Measurements from ENCODE around the gene HADHA.

GRCh38 chr2:26223018-26223417 is 21.4 kb downstream of the HADHA start:
- no peak for TF ChIP-seq POLR2A (IDR thresholded peaks at IDR 0.05)
- no peak for TF ChIP-seq CTCF (IDR thresholded peaks at IDR 0.05)
- no peak for TF ChIP-seq EP300 (IDR thresholded peaks at IDR 0.05)

Data from stomach (tissue), 4 donors.